Posterior vena cava (tissue), 2 donors: ENCODE results near the gene TRPC4AP. TPM values are rescaled to one million over a fixed set of nuclear protein-coding genes. Genes with fewer than 3 reads are reported as not detected.

Source experiments
- DNase-seq: peaks from one replicate; pipeline ENCODE4 v3.0.0-alpha.2; 2020; ENCODE audit warnings: low spot score
- intact Hi-C, 2 donors: fragments of 100-400 bp; cut with DNase I; formaldehyde crosslinking; loops; one replicate each; pipeline versions ENCODE4 v1.14.1 to v1.14.2; 2022 to 2023
- total RNA-seq, 2 donors: library from RNA; stranded (reverse); fragmentation: NEBNext Ultra II Directional; extraction: Animal tissue kit (Norgen Biotek cat#: 25700); gene quantifications; one replicate each; pipeline ENCODE4 v1.2.1, GENCODE V29; 2021
- donor health status: DM: yes; HTN: yes; CAD: no.
- donor health status: DM: yes; HTN: yes; CAD: no.

The TRPC4AP gene
- total RNA-seq, 2 donors from 2014 or later = 42.6 to 48.9 TPM

DNA sequence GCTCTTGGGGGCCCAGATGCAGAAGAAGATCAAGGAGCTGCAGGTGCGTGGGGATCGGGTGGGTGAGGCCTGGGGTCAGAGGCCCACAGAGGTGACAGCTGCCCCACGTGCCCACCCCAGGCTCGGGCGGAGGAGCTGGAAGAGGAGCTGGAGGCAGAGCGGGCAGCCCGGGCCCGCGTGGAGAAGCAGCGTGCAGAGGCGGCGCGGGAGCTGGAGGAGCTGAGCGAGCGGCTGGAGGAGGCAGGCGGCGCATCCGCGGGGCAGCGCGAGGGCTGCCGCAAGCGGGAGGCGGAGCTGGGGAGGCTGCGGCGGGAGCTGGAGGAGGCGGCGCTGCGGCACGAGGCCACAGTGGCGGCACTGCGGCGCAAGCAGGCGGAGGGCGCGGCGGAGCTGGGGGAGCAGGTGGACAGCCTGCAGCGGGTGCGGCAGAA is 95.5 kb downstream of the TRPC4AP start:
- intact Hi-C loops = loop anchor here in 1 of 2 donors (5.0 kb wide), 1 partner anchor 1335 kb away; no protein-coding TSS in a partner anchor
- DNase-seq = no peak

DNA sequence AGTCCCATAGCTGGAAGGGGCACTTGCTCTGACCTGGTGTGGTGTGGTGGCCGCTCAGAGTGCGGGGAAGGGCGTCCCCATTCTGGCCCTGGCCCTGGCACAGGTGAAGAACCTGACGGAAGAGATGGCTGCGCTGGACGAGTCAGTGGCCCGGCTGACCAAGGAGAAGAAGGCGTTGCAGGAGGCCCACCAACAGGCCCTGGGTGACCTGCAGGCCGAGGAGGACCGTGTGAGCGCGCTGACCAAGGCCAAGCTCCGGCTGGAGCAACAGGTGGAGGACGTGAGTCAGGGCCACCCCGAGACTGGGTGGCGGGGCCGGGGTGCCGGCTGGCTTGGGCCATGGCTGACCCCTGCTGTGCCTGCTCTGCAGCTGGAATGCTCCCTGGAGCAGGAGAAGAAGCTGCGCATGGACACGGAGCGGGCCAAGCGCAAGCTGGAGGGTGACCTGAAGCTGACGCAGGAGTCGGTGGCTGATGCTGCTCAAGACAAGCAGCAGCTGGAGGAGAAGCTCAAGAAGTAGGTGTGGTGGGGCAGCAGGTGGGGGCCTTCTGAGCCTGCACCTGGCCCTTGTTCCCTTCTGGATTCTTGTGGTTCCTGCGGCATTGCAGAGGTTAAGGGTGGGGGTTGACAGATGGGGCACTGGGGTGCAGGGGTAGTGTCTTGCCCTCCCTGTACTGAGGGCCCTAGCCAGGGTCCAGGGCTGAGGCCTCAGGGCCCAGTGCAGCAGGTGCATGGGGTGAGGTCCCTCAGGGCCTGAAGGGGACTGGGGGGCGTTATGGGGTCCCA is 96.2 kb downstream of the TRPC4AP start:
- intact Hi-C loops = loop anchor here in 1 of 2 donors (5.0 kb wide), 1 partner anchor 1336 kb away; no protein-coding TSS in a partner anchor
- no peak for DNase-seq

DNA sequence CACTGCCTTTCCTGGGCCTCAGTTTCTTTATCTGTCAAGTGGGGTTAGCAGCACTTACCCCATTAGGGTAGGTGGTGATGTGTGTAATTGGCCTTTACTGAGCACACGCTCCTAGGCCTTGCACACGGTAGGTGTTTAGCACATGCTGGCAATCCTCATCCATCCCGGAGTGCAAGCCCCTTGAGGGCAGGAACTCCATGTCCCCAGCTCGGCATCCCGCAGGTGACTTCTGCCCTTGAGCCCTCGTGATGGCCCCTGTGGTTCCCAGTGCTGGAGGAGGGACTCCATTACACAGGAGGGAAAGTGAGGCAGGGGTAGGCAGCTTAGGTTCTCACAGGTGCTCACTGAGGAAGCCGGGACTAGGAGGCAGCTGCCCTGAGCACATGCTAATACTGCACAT is 96.9 kb downstream of the TRPC4AP start:
- intact Hi-C loops = loop anchor here in 1 of 2 donors (5.0 kb wide), 1 partner anchor 1337 kb away; no protein-coding TSS in a partner anchor
- DNase-seq = no peak

DNA sequence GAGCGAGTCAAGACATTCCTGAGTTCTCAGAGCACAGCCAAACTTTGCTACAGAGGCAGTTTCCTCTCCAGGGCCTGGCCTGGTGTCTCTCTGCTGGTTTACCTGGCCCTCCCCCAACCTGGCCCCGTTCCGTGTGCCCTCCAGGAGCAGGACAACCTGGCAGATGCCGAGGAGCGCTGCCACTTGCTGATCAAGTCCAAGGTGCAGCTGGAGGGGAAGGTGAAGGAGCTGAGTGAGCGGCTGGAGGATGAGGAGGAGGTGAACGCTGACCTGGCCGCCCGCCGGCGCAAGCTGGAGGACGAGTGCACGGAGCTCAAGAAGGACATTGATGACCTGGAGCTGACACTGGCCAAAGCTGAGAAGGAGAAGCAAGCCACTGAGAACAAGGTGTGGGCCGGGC is 97.4 kb downstream of the TRPC4AP start:
- intact Hi-C loops = loop anchor here in 1 of 2 donors (5.0 kb wide), 1 partner anchor 1337 kb away; no protein-coding TSS in a partner anchor

DNA sequence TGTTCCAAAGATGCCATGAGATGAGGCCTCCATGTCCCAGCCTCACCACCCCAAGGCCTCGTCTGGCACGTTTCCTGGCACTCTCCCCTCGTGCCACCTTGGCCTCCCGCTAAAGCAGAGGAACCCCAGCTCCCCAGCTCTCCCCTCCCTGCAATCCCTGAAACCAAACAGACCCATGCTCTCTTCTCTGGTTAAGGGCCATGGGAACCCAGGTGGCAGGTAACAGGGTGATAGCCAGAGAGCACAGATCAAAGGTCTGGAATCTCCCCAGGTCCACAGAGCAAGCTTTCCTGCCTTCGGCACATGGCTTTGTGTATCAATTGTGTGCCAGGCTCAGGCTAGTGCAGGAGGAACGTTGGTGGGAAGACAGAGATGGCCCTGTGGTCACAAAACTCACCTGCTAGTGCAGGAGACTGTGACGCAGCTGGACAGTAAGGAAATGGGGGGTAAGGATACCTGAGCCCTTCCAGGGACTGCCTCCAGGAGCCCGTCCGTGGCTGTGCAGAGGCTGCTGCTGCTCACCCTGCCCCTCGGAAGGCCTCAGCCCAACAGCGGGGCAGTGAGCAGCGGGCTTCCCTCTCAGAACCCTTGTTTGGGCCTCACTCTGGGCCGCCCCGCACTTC is 98.0 kb downstream of the TRPC4AP start:
- intact Hi-C loops = loop anchor here in 1 of 2 donors (5.0 kb wide), 1 partner anchor 1338 kb away; no protein-coding TSS in a partner anchor
- no peak for DNase-seq

More for the DNA sequence above, 97.4 kb downstream of the TRPC4AP start:
- DNase-seq = no peak

DNA sequence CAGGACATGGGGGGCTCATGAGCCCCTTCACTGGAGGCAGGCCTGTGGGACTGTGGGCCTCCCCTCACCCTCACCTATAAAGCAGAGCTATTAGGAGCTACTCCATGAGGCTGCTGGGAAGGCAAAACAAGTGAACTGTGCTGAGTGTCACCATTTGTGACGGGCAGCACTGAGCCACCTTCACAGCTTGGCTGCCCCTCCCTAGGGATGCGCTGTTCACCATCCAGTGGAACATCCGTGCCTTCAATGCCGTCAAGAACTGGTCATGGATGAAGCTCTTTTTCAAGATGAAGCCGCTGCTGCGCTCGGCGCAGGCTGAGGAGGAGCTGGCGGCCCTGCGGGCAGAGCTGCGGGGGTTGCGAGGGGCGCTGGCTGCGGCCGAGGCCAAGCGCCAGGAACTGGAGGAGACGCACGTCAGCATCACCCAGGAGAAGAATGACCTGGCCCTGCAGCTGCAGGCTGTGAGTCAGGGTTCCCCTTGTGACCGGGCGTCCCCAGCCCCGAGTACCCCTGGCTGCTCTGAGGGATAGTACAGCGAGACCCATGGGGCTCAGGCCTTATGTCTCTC is 98.6 kb downstream of the TRPC4AP start:
- intact Hi-C loops = no loop called here

DNA sequence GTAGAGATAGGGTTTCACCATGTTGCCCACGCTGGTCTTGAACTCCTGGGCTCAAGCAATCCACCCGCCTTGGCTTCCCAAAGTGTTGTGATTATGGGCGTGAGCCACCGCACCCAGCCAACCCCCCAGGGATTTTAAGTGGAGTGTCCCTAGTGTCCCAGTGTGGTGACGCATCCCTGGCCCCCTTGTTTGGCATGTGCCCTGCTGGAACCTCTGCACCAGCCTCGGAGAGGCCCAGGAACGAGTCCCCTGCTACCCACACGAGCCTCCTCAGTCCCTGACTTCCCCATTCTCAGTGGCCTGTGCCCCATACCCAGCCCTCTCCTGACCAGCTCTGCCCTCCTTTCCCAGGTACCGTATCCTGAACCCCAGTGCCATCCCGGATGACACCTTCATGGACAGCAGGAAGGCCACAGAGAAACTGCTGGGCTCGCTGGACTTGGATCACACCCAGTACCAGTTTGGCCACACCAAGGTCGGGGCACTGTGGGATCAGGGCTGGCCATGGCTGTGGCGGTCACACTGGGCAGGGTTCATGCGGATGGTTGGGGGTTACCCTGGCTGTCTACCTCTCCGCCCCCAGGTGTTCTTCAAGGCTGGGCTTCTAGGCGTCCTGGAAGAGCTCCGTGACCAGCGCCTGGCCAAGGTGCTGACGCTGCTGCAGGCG is 99.7 kb downstream of the TRPC4AP start:
- DNase-seq = no peak
- intact Hi-C loops = no loop called here

More for the DNA sequence above, 98.6 kb downstream of the TRPC4AP start:
- DNase-seq = no peak

DNA sequence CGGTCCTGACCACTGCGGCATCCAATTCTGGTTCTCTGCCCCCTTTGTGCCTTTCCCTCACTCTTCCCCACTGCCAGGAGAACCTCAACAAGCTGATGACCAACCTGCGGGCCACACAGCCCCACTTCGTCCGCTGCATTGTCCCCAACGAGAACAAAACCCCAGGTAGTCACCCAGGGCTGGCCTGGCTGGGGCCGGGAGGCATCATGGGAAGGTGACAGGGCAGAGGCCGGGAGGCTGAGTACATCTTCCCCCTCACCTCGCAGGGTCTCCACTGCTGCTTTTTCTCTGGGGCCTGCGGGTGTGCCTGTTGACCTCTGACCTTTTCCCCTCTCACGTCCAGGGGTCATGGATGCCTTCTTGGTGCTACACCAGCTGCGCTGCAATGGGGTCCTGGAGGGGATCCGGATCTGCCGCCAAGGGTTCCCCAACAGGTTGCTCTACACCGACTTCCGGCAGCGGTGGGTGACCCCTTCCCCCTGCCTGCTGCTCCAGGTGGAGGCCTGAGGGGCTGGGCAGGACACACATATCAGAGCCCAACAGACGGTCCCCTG is 101.9 kb downstream of the TRPC4AP start:
- intact Hi-C loops = no loop called here
- no peak for DNase-seq

DNA sequence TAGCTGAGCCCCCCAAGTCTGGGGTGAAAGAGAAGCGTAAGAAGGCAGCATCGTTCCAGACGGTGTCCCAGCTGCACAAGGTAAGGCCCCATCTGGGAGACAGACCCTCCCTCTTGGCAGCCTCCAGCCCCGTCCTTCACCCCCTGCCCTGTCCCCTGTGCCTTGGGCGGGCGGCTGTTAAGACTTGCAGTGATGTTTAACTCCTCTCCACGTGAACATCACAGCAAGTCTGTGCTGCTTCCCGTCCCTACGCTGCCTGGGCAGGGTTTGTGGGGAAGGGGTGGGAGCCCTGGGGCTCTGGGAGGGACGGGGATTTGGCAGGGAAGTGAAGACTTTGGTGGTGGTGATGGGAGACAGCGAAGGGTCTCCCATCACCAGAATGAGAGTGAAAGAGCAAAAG is 102.4 kb downstream of the TRPC4AP start:
- intact Hi-C loops = no loop called here
- DNase-seq = no peak

DNA sequence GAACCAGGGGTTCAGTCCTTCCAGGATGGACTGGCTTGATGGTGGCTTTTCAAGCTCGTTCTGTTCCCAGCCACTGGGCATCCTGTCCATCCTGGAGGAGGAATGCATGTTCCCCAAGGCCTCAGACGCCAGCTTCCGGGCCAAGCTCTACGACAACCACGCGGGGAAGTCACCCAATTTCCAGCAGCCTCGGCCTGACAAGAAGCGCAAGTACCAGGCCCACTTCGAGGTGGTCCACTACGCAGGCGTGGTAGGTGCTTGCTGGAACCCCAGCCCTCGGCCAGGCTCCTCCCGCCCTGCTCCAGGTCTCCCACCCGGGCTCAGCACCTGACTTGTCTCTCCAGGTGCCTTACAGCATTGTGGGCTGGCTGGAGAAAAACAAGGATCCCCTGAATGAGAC is 102.9 kb downstream of the TRPC4AP start:
- intact Hi-C loops = no loop called here
- DNase-seq = no peak

DNA sequence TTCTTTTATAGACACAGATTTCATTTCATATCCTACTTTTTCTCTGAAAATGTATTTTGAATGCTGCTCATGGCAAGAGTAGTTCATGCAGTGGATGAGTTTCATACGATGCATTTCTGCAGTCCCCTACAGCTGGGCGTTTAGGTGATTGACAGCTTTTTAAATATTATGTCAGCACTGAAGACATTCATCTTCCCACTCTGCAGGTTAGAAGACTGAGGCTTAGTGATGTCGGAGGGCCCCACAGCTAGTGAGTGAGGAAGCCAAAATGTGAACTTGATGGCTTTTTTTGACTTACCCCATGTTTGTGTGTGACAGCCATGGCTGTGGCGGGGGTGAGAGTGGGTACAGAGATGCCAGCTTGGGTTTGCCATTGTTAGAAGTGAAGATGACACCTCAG is 103.5 kb downstream of the TRPC4AP start:
- no peak for DNase-seq
- intact Hi-C loops = no loop called here

DNA sequence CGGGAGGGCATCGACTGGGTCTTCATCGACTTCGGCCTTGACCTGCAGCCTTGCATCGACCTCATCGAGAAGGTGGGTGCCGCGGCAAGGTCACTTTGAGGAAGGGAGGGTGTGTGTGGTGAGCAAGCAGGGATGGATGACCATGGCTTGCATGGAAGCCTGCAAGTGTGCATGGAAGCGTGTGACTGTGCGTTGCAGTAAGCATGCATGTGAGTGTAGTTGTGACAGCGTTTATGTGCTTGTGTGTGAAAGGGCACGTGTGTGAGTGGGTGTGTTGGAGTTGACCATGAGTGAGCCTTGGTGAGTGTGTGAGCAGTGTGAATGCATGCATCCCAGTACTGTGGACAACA is 104.4 kb downstream of the TRPC4AP start:
- intact Hi-C loops = no loop called here
- no peak for DNase-seq

DNA sequence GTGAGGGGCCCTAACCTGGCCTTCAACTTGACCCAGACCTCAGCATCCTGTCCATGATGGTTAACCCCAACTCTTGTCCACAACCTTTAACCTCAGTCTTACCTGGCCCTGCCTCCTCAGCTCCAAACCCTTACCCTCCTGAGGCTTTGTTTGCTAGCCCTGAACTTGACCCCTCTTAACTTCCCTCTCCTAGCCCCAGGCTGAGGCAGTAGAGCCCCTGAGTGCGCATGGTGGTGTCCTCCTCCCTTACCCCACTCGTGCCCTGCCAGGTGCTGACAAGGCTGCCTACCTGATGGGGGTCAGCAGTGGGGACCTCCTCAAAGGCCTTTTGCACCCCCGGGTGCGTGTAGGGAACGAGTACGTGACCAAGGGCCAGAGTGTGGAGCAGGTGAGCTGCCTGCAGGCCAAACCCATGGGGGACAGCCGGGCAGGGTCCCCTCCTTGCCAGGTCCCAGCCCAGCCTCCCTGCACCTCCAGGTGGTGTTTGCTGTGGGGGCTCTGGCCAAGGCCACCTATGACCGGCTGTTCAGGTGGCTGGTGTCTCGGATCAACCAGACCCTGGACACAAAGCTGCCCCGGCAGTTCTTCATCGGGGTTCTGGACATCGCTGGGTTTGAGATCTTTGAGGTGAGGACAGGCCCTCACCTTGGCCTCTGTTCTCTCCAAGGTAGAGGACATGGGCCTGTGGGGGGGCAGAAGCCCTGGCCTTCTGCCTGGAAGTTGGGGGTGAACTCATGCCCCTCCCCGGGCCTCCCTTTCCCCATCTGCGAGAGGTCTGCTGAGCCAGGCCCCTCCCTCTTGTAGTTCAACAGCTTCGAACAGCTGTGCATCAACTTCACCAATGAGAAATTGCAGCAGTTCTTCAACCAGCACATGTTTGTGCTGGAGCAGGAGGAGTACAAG is 105.1 kb downstream of the TRPC4AP start:
- DNase-seq = no peak
- intact Hi-C loops = no loop called here

DNA sequence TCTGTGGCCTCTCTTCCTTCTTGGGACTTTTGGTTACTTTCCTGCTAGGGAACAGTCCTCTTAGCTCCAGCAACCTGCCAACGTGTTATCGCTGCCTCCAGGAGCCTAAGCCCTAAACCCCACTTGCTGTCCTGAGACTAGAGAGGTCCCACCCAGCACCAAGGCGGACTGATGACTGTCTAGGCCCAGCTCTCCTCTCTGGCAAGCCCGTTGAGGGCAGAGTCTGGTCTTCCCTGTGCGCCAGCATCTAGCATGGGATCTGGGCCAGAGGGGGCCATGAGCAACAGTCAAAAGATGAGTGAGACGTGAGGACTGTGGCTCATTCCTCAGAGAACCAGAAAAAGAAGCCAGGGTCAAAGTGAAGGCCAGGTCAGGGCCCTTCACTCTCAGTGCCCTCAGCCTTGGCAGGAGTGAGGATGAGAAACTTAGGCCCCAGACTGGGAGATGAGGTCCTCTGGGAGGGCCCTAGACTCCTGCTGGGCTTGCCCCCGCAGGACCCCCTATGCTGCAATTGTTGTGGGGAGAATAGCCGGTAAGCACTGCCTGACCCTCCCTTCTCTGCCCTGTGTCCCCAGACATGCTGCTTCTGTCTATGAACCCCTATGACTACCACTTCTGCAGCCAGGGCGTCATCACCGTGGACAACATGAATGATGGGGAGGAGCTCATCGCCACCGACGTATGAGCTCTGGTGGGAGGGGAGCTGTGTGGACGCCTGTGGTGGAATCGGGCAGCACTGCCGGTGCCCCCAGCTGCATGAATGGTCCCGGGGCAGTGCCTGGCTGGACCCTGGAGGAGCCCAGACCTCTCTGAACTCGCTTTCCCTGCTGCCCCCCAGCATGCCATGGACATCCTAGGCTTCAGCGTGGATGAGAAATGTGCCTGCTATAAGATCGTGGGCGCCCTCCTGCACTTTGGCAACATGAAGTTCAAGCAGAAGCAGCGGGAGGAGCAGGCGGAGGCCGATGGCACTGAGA is 106.0 kb downstream of the TRPC4AP start:
- intact Hi-C loops = no loop called here
- DNase-seq = no peak

DNA sequence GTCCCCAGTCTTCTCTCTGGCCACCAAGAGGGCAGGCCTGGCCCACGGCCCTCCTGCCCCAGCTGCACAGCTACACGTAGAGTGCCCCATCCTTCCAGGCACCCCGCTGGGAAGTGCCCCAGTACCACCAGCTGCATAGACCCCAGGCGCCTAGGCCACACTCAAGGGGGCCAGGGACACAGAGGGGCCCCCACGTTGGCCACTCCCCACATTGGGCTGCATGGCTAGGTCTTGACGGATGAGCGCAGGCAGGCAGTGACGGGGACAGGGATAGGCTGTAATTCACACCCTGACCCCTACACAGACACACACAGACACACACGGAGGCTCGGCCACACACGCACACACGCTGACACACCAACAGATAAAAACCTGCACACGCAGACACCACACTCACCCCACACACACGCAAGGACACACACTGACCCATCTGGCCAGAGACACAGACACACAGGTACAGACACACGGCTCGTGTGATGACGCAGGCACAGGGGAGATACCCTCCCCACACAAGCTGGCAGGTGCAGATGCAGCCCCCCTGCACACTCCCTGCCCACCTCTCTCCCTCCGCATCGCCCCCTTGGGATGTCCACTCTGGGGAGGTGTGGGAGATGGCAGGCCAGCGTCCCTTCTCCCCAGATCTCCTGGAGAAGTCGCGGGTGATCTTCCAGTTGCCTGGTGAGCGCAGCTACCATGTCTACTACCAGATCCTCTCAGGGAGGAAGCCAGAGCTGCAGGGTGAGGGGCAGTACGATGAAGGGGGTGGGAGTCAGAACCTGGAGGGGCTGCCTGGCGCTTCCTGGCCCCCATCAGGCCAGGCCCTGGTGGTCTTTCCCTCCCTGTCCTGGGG is 106.9 kb downstream of the TRPC4AP start:
- intact Hi-C loops = no loop called here
- no peak for DNase-seq

DNA sequence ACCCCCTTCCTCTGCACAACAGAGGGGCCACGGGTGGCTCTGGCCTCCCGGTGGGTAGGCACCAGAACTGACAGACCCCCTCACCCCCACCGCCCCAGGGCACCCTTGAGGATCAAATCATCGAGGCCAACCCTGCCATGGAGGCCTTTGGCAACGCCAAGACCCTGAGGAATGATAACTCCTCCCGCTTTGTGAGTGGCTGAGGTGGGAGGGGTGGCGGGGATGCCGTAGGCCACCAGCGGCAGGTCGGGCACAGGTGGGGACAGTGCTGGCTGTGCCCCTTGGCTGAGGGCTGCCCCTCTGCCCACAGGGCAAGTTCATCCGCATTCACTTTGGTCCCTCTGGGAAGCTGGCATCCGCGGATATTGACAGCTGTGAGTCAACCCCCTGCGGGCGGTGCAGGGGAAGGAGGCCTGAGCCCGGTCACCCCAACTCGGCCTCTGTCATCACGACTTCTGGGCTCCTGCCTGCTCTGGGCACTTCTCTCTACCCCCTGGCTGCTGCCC is 107.8 kb downstream of the TRPC4AP start:
- DNase-seq = no peak
- intact Hi-C loops = no loop called here
